GM12892 (cell line): ENCODE measurements around the gene AP1S2.

Experiments used
- POLR2A ChIP-seq: IDR thresholded peaks from 2 replicates; pipeline ENCODE4 v1.6.1; 2011; ENCODE audit warnings: low read depth, low read length, control low read depth
- POLR2AphosphoS5 ChIP-seq: IDR thresholded peaks from 2 replicates; pipeline ENCODE4 v1.6.1; 2011; ENCODE audit warnings: low read depth, low read length, control low read depth
- TAF1 ChIP-seq: IDR thresholded peaks from 2 replicates; pipeline ENCODE4 v1.6.1; 2011; ENCODE audit warnings: low read depth, mild to moderate bottlenecking, control low read depth, low read length, borderline replicate concordance

DNA sequence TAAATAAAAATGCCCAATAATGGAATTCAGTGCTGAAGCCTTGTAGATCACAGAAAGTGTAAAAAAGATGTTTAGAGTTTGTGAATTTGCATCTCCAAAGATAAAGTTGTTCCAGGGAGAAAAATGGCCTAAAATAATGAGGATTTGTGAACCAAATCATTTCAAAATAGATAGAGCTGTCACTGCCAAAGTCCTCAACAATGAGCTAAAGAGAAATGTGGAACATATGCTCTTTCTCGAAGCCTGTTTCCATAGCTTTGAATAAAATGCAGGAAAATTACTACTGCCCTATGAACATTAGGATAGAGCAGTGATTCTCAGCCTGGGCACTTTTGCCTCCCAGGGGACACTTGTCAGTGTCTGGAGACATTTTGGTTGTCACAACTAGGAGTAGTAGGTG lies 3.4 kb upstream of the AP1S2 start:
- TF ChIP-seq POLR2A (no peak), TAF1 (no peak), POLR2AphosphoS5 (no peak)
